Fibroblast of villous mesenchyme (primary cell): ENCODE data around the gene HASPIN. TPM values are rescaled to one million over a fixed set of nuclear protein-coding genes. Genes with fewer than 3 reads are reported as not detected.
A peak's percentile ranks its signal among the peaks of the same experiment; 100 is the strongest.

Experiments
- DNase-seq: peaks from one replicate; pipeline ENCODE4 v3.0.0-alpha.2; 2010; ENCODE audit warnings: low read depth
- H3K4me3 ChIP-seq: 2 replicates; pipeline ENCODE4 v1.5.1; 2011; ENCODE audit warnings: low read depth, mild to moderate bottlenecking, low read length
- total RNA-seq: library from RNA; depleted of rRNA; stranded (reverse); fragments of >200 nt; gene quantifications from 2 replicates; pipeline ENCODE4 v1.2.3, GENCODE V29; 2012
- TF ChIP-seq, protein P1 (sequence below): IDR thresholded peaks from 2 replicates; pipeline ENCODE4 v1.5.1; 2012; ENCODE audit warnings: low read depth, mild to moderate bottlenecking, low read length; ENCODE audit not compliant: insufficient read depth

Gene HASPIN
- total RNA-seq, 1 donor = 6.9 TPM

DNA sequence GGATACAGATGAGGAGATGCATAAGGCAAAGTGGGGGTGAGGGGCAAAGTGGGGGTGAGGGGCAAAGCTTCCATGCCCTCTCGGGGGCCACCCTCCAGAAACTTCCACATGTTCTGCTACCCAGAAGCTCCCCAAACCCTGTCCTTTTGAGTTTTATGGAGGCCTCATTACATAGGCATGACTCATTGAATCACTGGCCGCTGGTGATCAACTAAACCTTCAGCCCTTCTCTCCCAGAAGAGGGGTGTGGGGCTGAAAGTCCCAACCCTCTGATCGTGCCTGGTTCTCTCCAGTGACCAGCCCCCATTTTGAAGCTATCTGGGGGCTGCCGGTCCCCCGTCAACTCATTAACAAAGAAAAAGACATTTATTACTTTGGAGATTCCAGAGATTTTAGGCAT lies 49.8 kb downstream of the HASPIN start:
- TF ChIP-seq, protein P1, sequence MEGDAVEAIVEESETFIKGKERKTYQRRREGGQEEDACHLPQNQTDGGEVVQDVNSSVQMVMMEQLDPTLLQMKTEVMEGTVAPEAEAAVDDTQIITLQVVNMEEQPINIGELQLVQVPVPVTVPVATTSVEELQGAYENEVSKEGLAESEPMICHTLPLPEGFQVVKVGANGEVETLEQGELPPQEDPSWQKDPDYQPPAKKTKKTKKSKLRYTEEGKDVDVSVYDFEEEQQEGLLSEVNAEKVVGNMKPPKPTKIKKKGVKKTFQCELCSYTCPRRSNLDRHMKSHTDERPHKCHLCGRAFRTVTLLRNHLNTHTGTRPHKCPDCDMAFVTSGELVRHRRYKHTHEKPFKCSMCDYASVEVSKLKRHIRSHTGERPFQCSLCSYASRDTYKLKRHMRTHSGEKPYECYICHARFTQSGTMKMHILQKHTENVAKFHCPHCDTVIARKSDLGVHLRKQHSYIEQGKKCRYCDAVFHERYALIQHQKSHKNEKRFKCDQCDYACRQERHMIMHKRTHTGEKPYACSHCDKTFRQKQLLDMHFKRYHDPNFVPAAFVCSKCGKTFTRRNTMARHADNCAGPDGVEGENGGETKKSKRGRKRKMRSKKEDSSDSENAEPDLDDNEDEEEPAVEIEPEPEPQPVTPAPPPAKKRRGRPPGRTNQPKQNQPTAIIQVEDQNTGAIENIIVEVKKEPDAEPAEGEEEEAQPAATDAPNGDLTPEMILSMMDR = no peak
- no peak overlapping the region for H3K4me3 ChIP-seq
- DNase-seq = peak; percentile 56

DNA sequence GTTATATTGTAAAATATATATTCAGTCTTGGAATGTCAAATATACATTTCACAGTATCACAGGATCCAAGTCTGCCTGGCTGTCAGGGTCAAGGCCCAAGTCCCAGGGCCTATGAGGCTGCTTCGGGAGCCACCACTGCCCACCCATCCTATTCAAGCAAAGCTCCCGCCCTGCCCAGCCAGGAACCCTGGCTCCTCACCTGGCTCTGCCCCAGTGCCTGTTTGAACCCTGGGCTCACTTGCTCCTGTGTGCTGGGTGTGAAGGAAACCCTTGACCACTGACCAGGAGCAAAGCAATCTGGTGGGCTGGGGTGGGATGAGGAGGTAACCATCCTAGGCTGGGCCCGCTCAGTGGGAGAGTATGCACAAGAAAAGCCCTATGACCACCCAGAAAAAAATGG lies 50.3 kb downstream of the HASPIN start:
- no peak for DNase-seq
- TF ChIP-seq, protein P1 = no peak
- H3K4me3 ChIP-seq = no peak overlapping the region

Other genes starting within 250 kb of the HASPIN start
- gene ASPA, start 247.9 kb upstream of the HASPIN start, total RNA-seq = under 0.01 TPM in 2 replicates
- gene TRPV3, start 166.1 kb upstream of the HASPIN start, total RNA-seq = 0.43 and 1.3 TPM in 2 replicates
- 2.2 and 2.9 TPM in 2 replicates for gene TRPV1, start 114.5 kb upstream of the HASPIN start, total RNA-seq
- 8.6 and 11.6 TPM in 2 replicates for gene SHPK, start 87.7 kb upstream of the HASPIN start, total RNA-seq
- 25.9 and 31.6 TPM in 2 replicates for gene CTNS, start 87.1 kb upstream of the HASPIN start, total RNA-seq
- gene TAX1BP3, start 55.3 kb upstream of the HASPIN start, total RNA-seq = 215 and 228 TPM in 2 replicates
- 12.6 and 16.4 TPM in 2 replicates for gene EMC6, start 55.1 kb upstream of the HASPIN start, total RNA-seq
- 0.32 and 2.2 TPM in 2 replicates for gene P2RX5, start 27.7 kb upstream of the HASPIN start, total RNA-seq
- 20.6 and 37.1 TPM in 2 replicates for gene ITGAE, start 77.3 kb downstream of the HASPIN start, total RNA-seq
- 17.7 and 26.3 TPM in 2 replicates for gene NCBP3, start 122.3 kb downstream of the HASPIN start, total RNA-seq
- gene CAMKK1, start 169.2 kb downstream of the HASPIN start, total RNA-seq = 2.2 and 3.9 TPM in 2 replicates
- 1.3 and 2.3 TPM in 2 replicates for gene P2RX1, start 192.6 kb downstream of the HASPIN start, total RNA-seq
- gene ATP2A3, start 240.5 kb downstream of the HASPIN start, total RNA-seq = 0.43 and 2.9 TPM in 2 replicates